Neural cell (in vitro differentiated cells): ENCODE measurements around the gene RRAGD. TPM values are rescaled to one million over a fixed set of nuclear protein-coding genes. Genes with fewer than 3 reads are reported as not detected.

Experiments used
- H2AFZ ChIP-seq: fragments of 200-600, 300-800 bp; sonication (generic), shearing (Covaris generic); 2 replicates; pipeline ENCODE4 v1.6.0; 2014; ENCODE audit warnings: low read depth, mild to moderate bottlenecking, antibody characterized with exemption, low read length, moderate library complexity
- H3F3A ChIP-seq: fragments of 200-600 bp; shearing (Covaris generic); 2 replicates; pipeline ENCODE4 v1.6.1; 2016; ENCODE audit warnings: mild to moderate bottlenecking, moderate library complexity, mixed read lengths, antibody characterized with exemption, low read length; ENCODE audit not compliant: insufficient read depth, poor library complexity, severe bottlenecking
- H3K27ac ChIP-seq: fragments of 200-600, 300-800 bp; sonication (generic), shearing (Covaris generic); 2 replicates; pipeline ENCODE4 v1.5.1; 2014; ENCODE audit warnings: mild to moderate bottlenecking, low read length, moderate library complexity
- H3K27me3 ChIP-seq: fragments of 300-800, 200-600 bp; sonication (generic), shearing (Covaris generic); 2 replicates; pipeline ENCODE4 v1.6.0; 2014; ENCODE audit warnings: mild to moderate bottlenecking, low read depth, low read length, moderate library complexity; ENCODE audit not compliant: insufficient read depth
- H3K36me3 ChIP-seq: fragments of 300-800, 200-600 bp; sonication (generic), shearing (Covaris generic); 2 replicates; pipeline ENCODE4 v1.5.1; 2014; ENCODE audit warnings: mild to moderate bottlenecking, antibody characterized with exemption, low read length, moderate library complexity; ENCODE audit not compliant: insufficient read depth
- H3K4me2 ChIP-seq: fragments of 300-800, 200-600 bp; sonication (generic), shearing (Covaris generic); 2 replicates; pipeline ENCODE4 v1.6.0; 2014; ENCODE audit warnings: mild to moderate bottlenecking, low read length
- H3K4me3 ChIP-seq: fragments of 300-800, 200-600 bp; sonication (generic), shearing (Covaris generic); 2 replicates; pipeline ENCODE4 v1.5.1; 2014; ENCODE audit warnings: mild to moderate bottlenecking, low read length, moderate library complexity
- H3K79me2 ChIP-seq: fragments of 200-600 bp; shearing (Covaris generic); replicated peaks from 2 replicates; pipeline ENCODE4 v1.6.0; 2014; ENCODE audit warnings: mild to moderate bottlenecking, low read length, moderate library complexity; ENCODE audit not compliant: insufficient read depth
- H3K9ac ChIP-seq: fragments of 300-800, 200-600 bp; sonication (generic), shearing (Covaris generic); 2 replicates; pipeline ENCODE4 v1.6.1; 2016; ENCODE audit warnings: mild to moderate bottlenecking, low read length, mixed read lengths
- H3K9me2 ChIP-seq: fragments of 200-600 bp; shearing (Covaris generic); 2 replicates; pipeline ENCODE4 v1.6.1; 2016; ENCODE audit warnings: mild to moderate bottlenecking, low read length, mixed read lengths; ENCODE audit not compliant: insufficient read depth
- H3K9me3 ChIP-seq: fragments of 200-600, 300-800 bp; sonication (generic), shearing (Covaris generic); 2 replicates; pipeline ENCODE4 v1.6.1; 2016; ENCODE audit warnings: mild to moderate bottlenecking, mixed run types, low read length, moderate library complexity, mixed read lengths
- H4K20me1 ChIP-seq: fragments of 200-600 bp; shearing (Covaris generic); 2 replicates; pipeline ENCODE4 v1.6.1; 2016; ENCODE audit warnings: mild to moderate bottlenecking, mixed run types; ENCODE audit not compliant: insufficient read depth
- CTCF ChIP-seq: fragments of 450-650 bp; IDR thresholded peaks from 2 replicates; pipeline ENCODE4 v1.5.1; 2014; ENCODE audit warnings: antibody characterized with exemption, mild to moderate bottlenecking, moderate library complexity; ENCODE audit not compliant: poor library complexity, severe bottlenecking
- EP300 ChIP-seq: fragments of 450-650 bp; conservative IDR thresholded peaks from 2 replicates; pipeline ENCODE4 v1.6.1; 2014; ENCODE audit warnings: antibody characterized with exemption, mild to moderate bottlenecking, moderate library complexity; ENCODE audit not compliant: poor library complexity, severe bottlenecking
- EZH2 ChIP-seq: fragments of 200-600, 300-800 bp; shearing (Covaris generic), sonication (generic); IDR thresholded peaks from 2 replicates; pipeline ENCODE4 v1.6.1; 2014; ENCODE audit warnings: antibody characterized with exemption, low read length, borderline replicate concordance, mild to moderate bottlenecking; ENCODE audit not compliant: insufficient read depth, poor library complexity, severe bottlenecking
- MXI1 ChIP-seq: fragments of 450-650 bp; conservative IDR thresholded peaks from 2 replicates; pipeline ENCODE4 v1.6.1; 2014; ENCODE audit warnings: antibody characterized with exemption, mild to moderate bottlenecking; ENCODE audit not compliant: poor library complexity, severe bottlenecking
- POLR2AphosphoS5 ChIP-seq: IDR thresholded peaks from 2 replicates; pipeline ENCODE4 v1.6.1; 2012
- RAD21 ChIP-seq: fragments of 450-650 bp; conservative IDR thresholded peaks from 2 replicates; pipeline ENCODE4 v1.6.1; 2014; ENCODE audit warnings: antibody characterized with exemption, mild to moderate bottlenecking, moderate library complexity
- REST ChIP-seq: IDR thresholded peaks from 2 replicates; pipeline ENCODE4 v1.6.1; 2012; ENCODE audit warnings: borderline replicate concordance
- SMC3 ChIP-seq: fragments of 450-650 bp; conservative IDR thresholded peaks from 2 replicates; pipeline ENCODE4 v1.6.1; 2014; ENCODE audit warnings: antibody characterized with exemption, mild to moderate bottlenecking, moderate library complexity; ENCODE audit not compliant: poor library complexity
- polyA plus RNA-seq: library from polyadenylated mRNA; depleted of rRNA; stranded (reverse); fragments of >200 nt; gene quantifications from 2 replicates; pipeline ENCODE4 v1.2.3, GENCODE V29; 2014

The RRAGD gene
- polyA plus RNA-seq, 1 donor from 2014 or later: 34.1 TPM

DNA sequence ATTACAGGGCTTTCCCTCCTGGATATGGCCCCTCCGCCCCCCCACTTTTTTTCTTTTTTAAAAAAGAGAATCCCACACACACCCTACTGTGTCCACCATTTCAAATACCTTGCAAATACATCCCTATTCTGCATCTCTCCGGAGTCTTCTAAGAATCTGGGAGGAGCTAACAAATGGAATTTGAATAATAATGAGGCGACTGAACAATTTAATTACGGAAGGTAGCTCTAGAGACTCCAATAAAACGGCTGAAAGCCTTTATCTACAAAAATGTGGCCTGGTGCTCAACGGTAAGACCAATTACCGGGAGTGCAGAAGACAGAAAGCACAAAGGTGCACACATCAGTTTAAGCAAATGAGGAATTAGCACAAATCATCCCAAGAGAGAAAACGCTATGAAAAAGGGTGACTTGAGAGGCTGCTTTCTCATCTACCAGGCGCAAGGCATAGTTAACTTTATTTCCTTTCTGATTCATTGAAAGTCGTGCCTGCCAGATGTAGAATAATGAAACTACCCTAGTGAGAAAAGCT, 1.8 kb downstream of the RRAGD start:
- H2AFZ ChIP-seq: no peak overlapping the region
- no peaks in the 10 kb centered on the region for H3K9me3 ChIP-seq
- no peaks in the 10 kb centered on the region for H3K9me2 ChIP-seq
- H3K9ac ChIP-seq: peak overlapping the region; percentile 95
- H3F3A ChIP-seq: no peaks in the 10 kb centered on the region
- H3K27ac ChIP-seq: no peak overlapping the region
- TF ChIP-seq POLR2AphosphoS5: no peak
- no peak for TF ChIP-seq EP300
- no peak for TF ChIP-seq CTCF
- TF ChIP-seq RAD21: no peak
- no peak for TF ChIP-seq EZH2
- TF ChIP-seq REST: no peak
- no peak for TF ChIP-seq SMC3
- H3K79me2 ChIP-seq: peaks cover 18% of the 10 kb centered on the region
- H3K27me3 ChIP-seq: no peaks in the 10 kb centered on the region
- peak overlapping the region; percentile 87 for H3K4me2 ChIP-seq
- no peaks in the 10 kb centered on the region for H4K20me1 ChIP-seq
- peak overlapping the region; percentile 97 for H3K4me3 ChIP-seq
- H3K36me3 ChIP-seq: no peaks in the 10 kb centered on the region

DNA sequence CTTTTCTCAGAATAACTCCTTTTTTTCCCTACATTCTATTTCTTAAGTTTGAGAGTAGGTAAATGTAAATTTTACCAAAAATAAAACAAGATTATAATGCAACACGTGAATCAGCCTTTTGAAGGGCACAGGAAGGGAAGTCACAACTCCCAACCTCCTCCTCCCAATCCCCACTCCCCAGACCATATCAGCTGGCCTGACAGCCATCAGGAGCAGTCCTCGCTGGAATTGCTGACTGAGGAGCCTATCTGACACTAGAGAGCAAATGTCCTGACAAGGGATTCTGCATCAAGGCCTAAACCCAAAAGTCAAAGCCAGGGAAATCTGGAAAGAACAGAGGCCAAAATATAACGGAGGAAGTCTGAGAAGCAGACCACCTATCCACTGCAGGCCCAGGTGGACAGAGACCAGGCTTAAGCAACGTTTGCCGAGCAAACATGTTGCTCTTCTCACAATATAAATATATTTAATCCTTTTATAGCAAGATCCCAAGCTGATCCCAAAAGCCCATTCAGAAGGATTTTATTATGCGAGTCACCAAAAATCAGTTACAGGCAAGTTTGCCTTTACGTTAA, 2.5 kb downstream of the RRAGD start:
- Histone ChIP-seq H3K4me2 (peak overlapping the region; percentile 87), H3K79me2 (peaks cover 20% of the 10 kb centered on the region), H3K36me3 (no peaks in the 10 kb centered on the region), H2AFZ (no peak overlapping the region), H3F3A (no peaks in the 10 kb centered on the region), H3K9me3 (no peaks in the 10 kb centered on the region), H3K27me3 (no peaks in the 10 kb centered on the region), H3K9ac (peak overlapping the region; percentile 95), H3K4me3 (peak overlapping the region; percentile 97), H4K20me1 (no peaks in the 10 kb centered on the region), H3K27ac (no peak overlapping the region), H3K9me2 (no peaks in the 10 kb centered on the region)
- TF ChIP-seq MXI1 (peak; percentile 13), EZH2 (no peak)

- H3F3A ChIP-seq: no peaks in the 10 kb centered on the region
- no peaks in the 10 kb centered on the region for H3K9me3 ChIP-seq
- no peaks in the 10 kb centered on the region for H4K20me1 ChIP-seq
- no peak overlapping the region for H3K4me2 ChIP-seq
- H3K27me3 ChIP-seq: no peaks in the 10 kb centered on the region
- no peak overlapping the region for H2AFZ ChIP-seq
- peaks cover 26% of the 10 kb centered on the region for H3K79me2 ChIP-seq
- no peak overlapping the region for H3K9ac ChIP-seq
- H3K4me3 ChIP-seq: no peak overlapping the region
- no peak for TF ChIP-seq RAD21
- no peak for TF ChIP-seq POLR2AphosphoS5
- no peak overlapping the region for H3K27ac ChIP-seq
- no peaks in the 10 kb centered on the region for H3K9me2 ChIP-seq
- H3K36me3 ChIP-seq: no peaks in the 10 kb centered on the region
Measured at GRCh38 chr6:89406141-89406540, 5.9 kb downstream of the RRAGD start.
